ENCODE data around the gene PRSS27. TPM values are rescaled to one million over a fixed set of nuclear protein-coding genes. Genes with fewer than 3 reads are reported as not detected.

The PRSS27 gene
- total RNA-seq, 1 donor from 2014 or later: 5.5 TPM

GRCh38 chr16:2715966-2716885 is 3.8 kb downstream of the PRSS27 start:
- H3K27ac Mint-ChIP-seq (ENCODE audit: unreplicated experiment): no peak overlapping the region
- H3K4me1 Mint-ChIP-seq (ENCODE audit: unreplicated experiment): peaks cover 7% of the 10 kb centered on the region
- H3K27me3 Mint-ChIP-seq (ENCODE audit: unreplicated experiment): no peaks in the 10 kb centered on the region
- H3K4me3 Mint-ChIP-seq (ENCODE audit: unreplicated experiment): no peak overlapping the region
- no peak for DNase-seq (ENCODE audit: extremely low spot score, unreplicated experiment)
- no peaks in the 10 kb centered on the region for H3K9me3 Mint-ChIP-seq (ENCODE audit: unreplicated experiment)
- no peak for TF ChIP-seq CTCF (IDR thresholded peaks at IDR 0.05)
- no peaks in the 10 kb centered on the region for H3K36me3 Mint-ChIP-seq (ENCODE audit: unreplicated experiment)

- no peaks in the 10 kb centered on the region for H3K36me3 Mint-ChIP-seq (ENCODE audit: unreplicated experiment)
- no peak for TF ChIP-seq CTCF (IDR thresholded peaks at IDR 0.05)
- no peaks in the 10 kb centered on the region for H3K27me3 Mint-ChIP-seq (ENCODE audit: unreplicated experiment)
- no peak overlapping the region for H3K4me3 Mint-ChIP-seq (ENCODE audit: unreplicated experiment)
- DNase-seq (ENCODE audit: extremely low spot score, unreplicated experiment): no peak
- peaks cover 5% of the 10 kb centered on the region for H3K4me1 Mint-ChIP-seq (ENCODE audit: unreplicated experiment)
- H3K9me3 Mint-ChIP-seq (ENCODE audit: unreplicated experiment): no peaks in the 10 kb centered on the region
- no peak overlapping the region for H3K27ac Mint-ChIP-seq (ENCODE audit: unreplicated experiment)
These were observed 4.5 kb downstream of the PRSS27 start for GRCh38 chr16:2715519-2715918.

- H3K36me3 Mint-ChIP-seq (ENCODE audit: unreplicated experiment): no peaks in the 10 kb centered on the region
- DNase-seq (ENCODE audit: extremely low spot score, unreplicated experiment): no peak
- no peaks in the 10 kb centered on the region for H3K9me3 Mint-ChIP-seq (ENCODE audit: unreplicated experiment)
- TF ChIP-seq CTCF (IDR thresholded peaks at IDR 0.05): no peak
- no peaks in the 10 kb centered on the region for H3K27me3 Mint-ChIP-seq (ENCODE audit: unreplicated experiment)
- H3K27ac Mint-ChIP-seq (ENCODE audit: unreplicated experiment): no peak overlapping the region
- H3K4me3 Mint-ChIP-seq (ENCODE audit: unreplicated experiment): no peak overlapping the region
- peaks cover 4% of the 10 kb centered on the region for H3K4me1 Mint-ChIP-seq (ENCODE audit: unreplicated experiment)
These were observed 5.0 kb downstream of the PRSS27 start for GRCh38 chr16:2715064-2715463.

- peaks cover 4% of the 10 kb centered on the region for H3K4me1 Mint-ChIP-seq (ENCODE audit: unreplicated experiment)
- no peak for TF ChIP-seq CTCF (IDR thresholded peaks at IDR 0.05)
- no peak overlapping the region for H3K4me3 Mint-ChIP-seq (ENCODE audit: unreplicated experiment)
- H3K36me3 Mint-ChIP-seq (ENCODE audit: unreplicated experiment): no peaks in the 10 kb centered on the region
- no peak overlapping the region for H3K27ac Mint-ChIP-seq (ENCODE audit: unreplicated experiment)
- H3K27me3 Mint-ChIP-seq (ENCODE audit: unreplicated experiment): no peaks in the 10 kb centered on the region
- no peak for DNase-seq (ENCODE audit: extremely low spot score, unreplicated experiment)
- no peaks in the 10 kb centered on the region for H3K9me3 Mint-ChIP-seq (ENCODE audit: unreplicated experiment)
These were observed 5.8 kb downstream of the PRSS27 start for GRCh38 chr16:2713985-2714774.

- no peak overlapping the region for H3K4me3 Mint-ChIP-seq (ENCODE audit: unreplicated experiment)
- H3K4me1 Mint-ChIP-seq (ENCODE audit: unreplicated experiment): peaks cover 4% of the 10 kb centered on the region
- no peak overlapping the region for H3K27ac Mint-ChIP-seq (ENCODE audit: unreplicated experiment)
- TF ChIP-seq CTCF (IDR thresholded peaks at IDR 0.05): no peak
- no peaks in the 10 kb centered on the region for H3K27me3 Mint-ChIP-seq (ENCODE audit: unreplicated experiment)
- DNase-seq (ENCODE audit: extremely low spot score, unreplicated experiment): no peak
- H3K9me3 Mint-ChIP-seq (ENCODE audit: unreplicated experiment): no peaks in the 10 kb centered on the region
- H3K36me3 Mint-ChIP-seq (ENCODE audit: unreplicated experiment): no peaks in the 10 kb centered on the region
These were observed 6.5 kb downstream of the PRSS27 start for GRCh38 chr16:2713523-2713922.

All from osteocyte (in vitro differentiated cells).